K562 (cell line): Measurements from ENCODE around the gene MED17. TPM values are rescaled to one million over a fixed set of nuclear protein-coding genes. Genes with fewer than 3 reads are reported as not detected.

Experiments used
- ATAC-seq: fragments of 200-7000 bp; cut with Tn5 transposase; 3 replicates; pipeline ENCODE4 v1.9.1; 2020; ENCODE audit warnings: moderate library complexity
- BruUV-seq: library from RNA; stranded (reverse); fragments of 400-500 nt; replicated peaks from 2 replicates; lab custom pipeline; 2021; lab: Mats Ljungman, UMichigan
- CTCF ChIA-PET: fragments of 300-600 bp; formaldehyde crosslinking; extraction: SDS; loops from one replicate; lab custom pipeline; 2021; ENCODE audit warnings: low intra/inter-chr PET ratio; lab: Yijun Ruan, JAX
- POLR2A ChIA-PET: fragments of 300-600, 350-650 bp; sonication (Branson Sonifier 250); formaldehyde crosslinking; extraction: SDS; loops from one replicate; lab custom pipeline; 2021; ENCODE audit warnings: antibody characterized with exemption, inconsistent platforms; lab: Yijun Ruan, JAX
- DNase-seq, 4 experiments: peaks; one replicate each; pipeline versions ENCODE4 v3.0.0 to v3.0.0-alpha.2; 2011 to 2018; ENCODE audit warnings: low spot score in 3 of 4, mixed read lengths in 3 of 4; ENCODE audit errors: extremely low read depth in 1 of 4
- FAIRE-seq: peaks from 2 replicates; lab custom pipeline; 2011; peaks lifted over from hg19 to GRCh38; lab: Jason Lieb, UNC
- H2AFZ ChIP-seq: 2 replicates; pipeline ENCODE4 v1.6.0; 2011; ENCODE audit warnings: low read depth, low read length, control low read depth, inconsistent platforms
- H3K27ac ChIP-seq: fragments of 200-600 bp; 3 replicates; pipeline ENCODE4 v1.8.0; 2011; ENCODE audit warnings: low read depth, mild to moderate bottlenecking, control low read depth, inconsistent platforms, low read length, moderate library complexity, mixed read lengths; ENCODE audit errors: extremely low read depth
- H3K27me3 ChIP-seq, 2 experiments: fragments of 300-600 bp in 1 of 2; 2 replicates in 1 of 2; 3 replicates in 1 of 2; pipeline versions ENCODE4 v1.6.0 to v1.8.0; 2011; ENCODE audit warnings: inconsistent platforms in 2 of 2, low read length in 2 of 2, mild to moderate bottlenecking in 1 of 2, mixed read lengths in 1 of 2, moderate library complexity in 1 of 2; ENCODE audit not compliant: control insufficient read depth in 2 of 2, insufficient read depth in 2 of 2
- H3K36me3 ChIP-seq: fragments of 300-600 bp; 3 replicates; pipeline ENCODE4 v1.8.0; 2011; ENCODE audit warnings: mild to moderate bottlenecking, low read length, inconsistent platforms; ENCODE audit not compliant: control insufficient read depth, insufficient read depth
- H3K4me1 ChIP-seq, 2 experiments: fragments of 200-600 bp in 1 of 2; replicated peaks in 1 of 2; 2 replicates in 1 of 2; 3 replicates in 1 of 2; pipeline versions ENCODE4 v1.5.1 to v1.8.0; 2011; ENCODE audit warnings: inconsistent platforms in 2 of 2, low read length in 2 of 2, mild to moderate bottlenecking in 1 of 2, mixed read lengths in 1 of 2, moderate library complexity in 1 of 2; ENCODE audit not compliant: control insufficient read depth in 2 of 2, insufficient read depth in 2 of 2
- H3K4me2 ChIP-seq: 2 replicates; pipeline ENCODE4 v1.6.1; 2011; ENCODE audit warnings: low read length, control low read depth, inconsistent platforms, mixed read lengths; ENCODE audit not compliant: insufficient read depth
- H3K4me3 ChIP-seq: fragments of 200-600 bp; sonication (generic), shearing (Covaris generic); 2 replicates; pipeline ENCODE4 v1.5.1; 2016; ENCODE audit warnings: control low read depth, inconsistent platforms
- H3K79me2 ChIP-seq: fragments of 200-600 bp; 3 replicates; pipeline ENCODE4 v1.8.0; 2011; ENCODE audit warnings: low read length, inconsistent platforms; ENCODE audit not compliant: control insufficient read depth, insufficient read depth
- H3K9ac ChIP-seq, 2 experiments: 2 replicates each; pipeline versions ENCODE4 v1.6.0 to v1.6.1; 2011; ENCODE audit warnings: low read depth in 2 of 2, low read length in 2 of 2, control low read depth in 1 of 2, inconsistent platforms in 1 of 2, mild to moderate bottlenecking in 1 of 2, mixed read lengths in 1 of 2; ENCODE audit not compliant: insufficient read depth in 1 of 2
- H3K9me1 ChIP-seq: one replicate; pipeline ENCODE4 v1.6.0; 2011; ENCODE audit warnings: inconsistent platforms, mild to moderate bottlenecking, low read length, moderate library complexity; ENCODE audit not compliant: control insufficient read depth, insufficient read depth
- H3K9me3 ChIP-seq: replicated peaks from 2 replicates; pipeline ENCODE4 v1.5.1; 2011; ENCODE audit warnings: low read depth, low read length, inconsistent platforms; ENCODE audit not compliant: control insufficient read depth, insufficient read depth
- H4K20me1 ChIP-seq: replicated peaks from 2 replicates; pipeline ENCODE4 v1.6.1; 2011; ENCODE audit warnings: low read length, inconsistent platforms, mixed read lengths; ENCODE audit not compliant: control insufficient read depth, insufficient read depth
- BRF2 ChIP-seq: IDR thresholded peaks from 3 replicates; pipeline ENCODE4 v1.6.1; 2011; ENCODE audit warnings: borderline replicate concordance, mild to moderate bottlenecking; ENCODE audit not compliant: insufficient read length, insufficient read depth
- CBX5 ChIP-seq: IDR thresholded peaks from 2 replicates; pipeline ENCODE4 v1.6.1; 2014; ENCODE audit warnings: low read depth, borderline replicate concordance
- CHD2 ChIP-seq: IDR thresholded peaks from 2 replicates; pipeline ENCODE4 v1.6.1; 2011; ENCODE audit warnings: low read depth, low read length
- EP300 ChIP-seq: IDR thresholded peaks from 2 replicates; pipeline ENCODE4 v1.6.1; 2012; ENCODE audit warnings: low read length, improper control_type of control experiment
- GTF2A2 ChIP-seq: IDR thresholded peaks from 2 replicates; pipeline ENCODE4 v1.6.1; 2016; ENCODE audit warnings: mild to moderate bottlenecking, missing genetic modification characterization, missing compliant biosample characterization
- HDAC8 ChIP-seq: fragments of 450-650 bp; IDR thresholded peaks from 2 replicates; pipeline ENCODE4 v1.6.1; 2016; ENCODE audit warnings: mild to moderate bottlenecking, missing genetic modification characterization, moderate library complexity, missing compliant biosample characterization
- HEY1 ChIP-seq: fragments of 250-450 bp; sonication (Bioruptor Pico); IDR thresholded peaks from 2 replicates; pipeline ENCODE4 v1.5.0; 2020; ENCODE audit warnings: mild to moderate bottlenecking, moderate library complexity, borderline replicate concordance
- KDM4B ChIP-seq, 2 experiments: fragments of 450-650 bp in 1 of 2; sonication (generic) in 1 of 2; IDR thresholded peaks; 2 replicates each; pipeline ENCODE4 v1.6.1; 2016 to 2017; ENCODE audit warnings: borderline replicate concordance in 2 of 2, antibody characterized with exemption in 1 of 2, low read depth in 1 of 2, mild to moderate bottlenecking in 1 of 2
- MAFK ChIP-seq: IDR thresholded peaks from 2 replicates; pipeline ENCODE4 v1.6.1; 2011; ENCODE audit warnings: low read length, improper control_type of control experiment
- NELFE ChIP-seq: IDR thresholded peaks from 2 replicates; pipeline ENCODE4 v1.6.1; 2011; ENCODE audit warnings: mild to moderate bottlenecking; ENCODE audit not compliant: insufficient read depth, insufficient read length
- PML ChIP-seq: IDR thresholded peaks from 2 replicates; pipeline ENCODE4 v1.6.1; 2012; ENCODE audit warnings: low read length, inconsistent platforms
- POLR2AphosphoS5 ChIP-seq: IDR thresholded peaks from 2 replicates; pipeline ENCODE4 v1.6.1; 2011; ENCODE audit warnings: mild to moderate bottlenecking, low read depth, low read length, moderate library complexity; ENCODE audit not compliant: control insufficient read depth, insufficient read depth
- RFX5 ChIP-seq: IDR thresholded peaks from 2 replicates; pipeline ENCODE4 v1.6.1; 2011; ENCODE audit warnings: low read depth, mild to moderate bottlenecking, improper control_type of control experiment, low read length
- TOE1 ChIP-seq, 2 experiments: fragments of 450-650 bp in 1 of 2; sonication (generic) in 1 of 2; formaldehyde crosslinking in 1 of 2; IDR thresholded peaks; 2 replicates each; pipeline versions ENCODE4 v1.7.1 to v1.8.0; 2016 to 2022; ENCODE audit warnings: borderline replicate concordance in 2 of 2, mild to moderate bottlenecking in 2 of 2, antibody characterized with exemption in 1 of 2, inconsistent platforms in 1 of 2, low read depth in 1 of 2, missing genetic modification reagents in 1 of 2, moderate library complexity in 1 of 2
- ZBTB11 ChIP-seq, 3 experiments: fragments of 200-800 bp in 1 of 3; fragments of 250-450 bp in 1 of 3; fragments of 450-650 bp in 1 of 3; sonication (Bioruptor Pico) in 1 of 3; sonication (Bioruptor generic) in 1 of 3; formaldehyde crosslinking in 1 of 3; IDR thresholded peaks; 2 replicates each; pipeline versions ENCODE4 v1.6.1 to v1.8.0; 2016 to 2022; ENCODE audit warnings: mild to moderate bottlenecking in 2 of 3, missing genetic modification characterization in 2 of 3, missing compliant biosample characterization in 1 of 3, moderate library complexity in 1 of 3
- ZBTB34 ChIP-seq: fragments of 250-450 bp; sonication (Bioruptor Pico); IDR thresholded peaks from 2 replicates; pipeline ENCODE4 v1.8.0; 2021; ENCODE audit warnings: mild to moderate bottlenecking, moderate library complexity
- ZNF717 ChIP-seq: fragments of 250-450 bp; sonication (Bioruptor Pico); IDR thresholded peaks from 2 replicates; pipeline ENCODE4 v1.5.0; 2021
- ZNF77 ChIP-seq: fragments of 250-450 bp; sonication (Bioruptor Pico); IDR thresholded peaks from 2 replicates; pipeline ENCODE4 v1.5.0; 2020
- WGBS: fragments of 100-300 bp; shearing (Covaris generic); methylation state at CpG from one replicate; pipeline ENCODE4 v1.1.6; 2016; ENCODE audit warnings: low coverage, mixed read lengths; ENCODE audit not compliant: insufficient coverage; ENCODE audit errors: missing lambda C conversion rate; 5-methylcytosine and 5-hydroxymethylcytosine counted together
- in situ Hi-C: fragments of 300-500 bp; cut with MboI; formaldehyde crosslinking; loops from 4 replicates; pipeline ENCODE4 v1.15.0; 2018; ENCODE audit warnings: inconsistent platforms, mixed read lengths
- intact Hi-C: fragments of 100-400 bp; cut with micrococcal nuclease; formaldehyde crosslinking; loops from 2 replicates; pipeline ENCODE4 v1.14.2; 2022
- polyA plus RNA-seq, 8 experiments: library from polyadenylated mRNA; depleted of rRNA in 4 of 8; stranded (reverse) in 5 of 8; unstranded in 3 of 8; fragments of >200 nt; fragmentation: Nextera tagmentation in 2 of 8; fragmentation: Illumina TruSeq in 1 of 8; extraction: Ambion mirVana in 2 of 8; extraction: Trizol in 1 of 8; gene quantifications; 2 replicates each; pipeline versions ENCODE4 v1.2.1 to v1.2.3, GENCODE V29; 2011 to 2014; ENCODE audit warnings: inconsistent platforms in 1 of 8, missing spikeins in 1 of 8
- total RNA-seq, 7 experiments: library from RNA; depleted of rRNA in 6 of 7; stranded (reverse); fragments of >200 nt in 6 of 7; fragmentation: Illumina TruSeq in 2 of 7; extraction: Trizol in 2 of 7; gene quantifications; 2 replicates each; pipeline versions ENCODE4 v1.2.1 to v1.2.3, GENCODE V29; 2011 to 2021; ENCODE audit warnings: low replicate concordance in 1 of 7

MED17 gene
- total and polyA plus RNA-seq, 9 of the 15 experiments (the other 6 are each of a cell fraction or from before 2014, with no cell fraction given), result 6.7 to 34.7 (median 26.8) TPM

GRCh38 chr11:93804879-93805278 is 20.8 kb downstream of the MED17 start:
- Histone ChIP-seq H2AFZ (no peak overlapping the region), H3K9me3 (no peaks in the 10 kb centered on the region), H3K79me2 (0 out of 3 replicates have a peak, but pooled peaks cover 3% of the 10 kb centered on the region), H3K9me1 (no peaks in the 10 kb centered on the region), H3K4me1 (no peaks in the 10 kb centered on the region), H4K20me1 (no peaks in the 10 kb centered on the region), H3K4me3 (no peak overlapping the region), H3K27me3 (no peaks in the 10 kb centered on the region), H3K36me3 (peaks cover 92% of the 10 kb centered on the region), H3K27ac (no peak overlapping the region), H3K9ac (no peak overlapping the region), H3K4me2 (no peak overlapping the region)
- ATAC-seq (no peak), DNase-seq (no peak), FAIRE-seq (peak; percentile 6)
- 100% methylated on average over 2 of the region's 2 CpGs for WGBS
- in situ Hi-C loops, result no loop called here
- CTCF ChIA-PET, result no interaction called here
- POLR2A ChIA-PET, result interaction anchor here (0.6 kb wide), 1 partner anchor 9 kb away, joined by 3 read pairs; no protein-coding TSS in a partner anchor
- intact Hi-C loops, result no loop called here
- TSS peak; percentile 8 for BruUV-seq
- TF ChIP-seq ZNF77 (CRISPR knock-in tag), result no peak
- TF ChIP-seq MAFK, result no peak
- no peak for TF ChIP-seq TOE1 (IDR thresholded peaks at IDR 0.05; ENCODE audit: borderline replicate concordance)
- TF ChIP-seq TOE1 (CRISPR knock-in tag; IDR thresholded peaks at IDR 0.05; ENCODE audit: borderline replicate concordance, low read depth), result no peak
- TF ChIP-seq HDAC8 (tag), result no peak
- no peak for TF ChIP-seq HEY1 (CRISPR knock-in tag)
- TF ChIP-seq ZNF717, result no peak
- TF ChIP-seq ZBTB11 (CRISPR knock-in tag; IDR thresholded peaks at IDR 0.05), result no peak
- no peak for TF ChIP-seq EP300
- TF ChIP-seq RFX5, result no peak
- TF ChIP-seq CHD2, result no peak
- TF ChIP-seq KDM4B (IDR thresholded peaks at IDR 0.05; ENCODE audit: borderline replicate concordance in 2 of 2, low read depth in 1 of 2), result no peak
- TF ChIP-seq PML, result no peak
- TF ChIP-seq BRF2, result no peak
- TF ChIP-seq ZBTB34 (CRISPR knock-in tag), result no peak
- no peak for TF ChIP-seq CBX5
- TF ChIP-seq GTF2A2, result no peak
- no peak for TF ChIP-seq POLR2AphosphoS5
- no peak for TF ChIP-seq NELFE
